IPS-NIHi11 (cell line): ENCODE results near the gene FAIM2.

Source experiments
- DNase-seq: peaks from one replicate; pipeline ENCODE4 v3.0.0; 2012; ENCODE audit warnings: mixed read lengths, low spot score

Gene FAIM2

GRCh38 chr12:49903700-49904423 is at the start of gene FAIM2:
TSS of gene FAIM2 (minus strand) at chr12:49903900. CDS start at chr12:49903792, 108 bp downstream.
- peak; percentile 64 for DNase-seq

- DNase-seq = no peak
Observed at GRCh38 chr12:49953151-49953550, 49.5 kb upstream of the FAIM2 start.

GRCh38 chr12:49952391-49953055 is 48.8 kb upstream of the FAIM2 start:
- DNase-seq = no peak

GRCh38 chr12:49951411-49952240 is 47.9 kb upstream of the FAIM2 start:
- DNase-seq = no peak

- DNase-seq = no peak
Observed at GRCh38 chr12:49950273-49951251, 46.9 kb upstream of the FAIM2 start, which contains the start of gene AQP2. TSS of gene AQP2 (plus strand) at chr12:49950737. CDS start at chr12:49950831, 94 bp downstream.

- no peak for DNase-seq
Observed at GRCh38 chr12:49949866-49950265, 46.2 kb upstream of the FAIM2 start.

GRCh38 chr12:49948866-49949845 is 45.5 kb upstream of the FAIM2 start:
- no peak for DNase-seq

- DNase-seq = no peak
Observed at GRCh38 chr12:49947593-49948226, 44.0 kb upstream of the FAIM2 start.

GRCh38 chr12:49946497-49946896 is 42.8 kb upstream of the FAIM2 start:
- no peak for DNase-seq

GRCh38 chr12:49946086-49946485 is 42.4 kb upstream of the FAIM2 start:
- no peak for DNase-seq

GRCh38 chr12:49945394-49946080 is 41.8 kb upstream of the FAIM2 start:
- peak; percentile 92 for DNase-seq

- no peak for DNase-seq
Observed at GRCh38 chr12:49944718-49945117, 41.0 kb upstream of the FAIM2 start.

- no peak for DNase-seq
Observed at GRCh38 chr12:49944046-49944445, 40.3 kb upstream of the FAIM2 start.

GRCh38 chr12:49943625-49943960 is 39.9 kb upstream of the FAIM2 start:
- no peak for DNase-seq

- no peak for DNase-seq
Observed at GRCh38 chr12:49942921-49943624, 39.4 kb upstream of the FAIM2 start.

GRCh38 chr12:49942512-49942893 is 38.8 kb upstream of the FAIM2 start:
- no peak for DNase-seq

- DNase-seq = no peak
Observed at GRCh38 chr12:49941556-49942511, 38.1 kb upstream of the FAIM2 start.
